Neural crest cell (in vitro differentiated cells): ENCODE data around the gene PJA2. TPM values are rescaled to one million over a fixed set of nuclear protein-coding genes. Genes with fewer than 3 reads are reported as not detected.
A peak's percentile ranks its signal among the peaks of the same experiment; 100 is the strongest.

Experiments used
- DNase-seq: peaks from one replicate; pipeline ENCODE4 v3.0.0; 2021; ENCODE audit warnings: low read depth, mixed read lengths, low spot score
- H3K27ac Mint-ChIP-seq: one replicate; pipeline ENCODE4 v1.8.0; 2021; ENCODE audit warnings: mild to moderate bottlenecking, mixed read lengths; ENCODE audit not compliant: unreplicated experiment
- H3K27me3 Mint-ChIP-seq: 2 replicates; pipeline ENCODE4 v1.8.0; 2021; ENCODE audit warnings: low read depth, mild to moderate bottlenecking, mixed read lengths
- H3K36me3 Mint-ChIP-seq: 2 replicates; pipeline ENCODE4 v1.8.0; 2021; ENCODE audit warnings: low read depth, mild to moderate bottlenecking, mixed read lengths
- H3K4me1 Mint-ChIP-seq: 2 replicates; pipeline ENCODE4 v1.8.0; 2021; ENCODE audit warnings: mixed read lengths
- H3K4me3 Mint-ChIP-seq: one replicate; pipeline ENCODE4 v1.8.0; 2021; ENCODE audit warnings: mild to moderate bottlenecking, mixed read lengths
- H3K9me3 Mint-ChIP-seq: 2 replicates; pipeline ENCODE4 v1.8.0; 2021; ENCODE audit warnings: mixed read lengths
- CTCF ChIP-seq: fragments of 200-600 bp; sonication (generic); conservative IDR thresholded peaks from 2 replicates; pipeline ENCODE4 v1.5.0; 2021; ENCODE audit warnings: antibody characterized with exemption, mild to moderate bottlenecking
- total RNA-seq: library from RNA; stranded (reverse); gene quantifications from 2 replicates; pipeline ENCODE4 v1.2.1, GENCODE V29; 2021

Gene PJA2
- total RNA-seq, 1 donor from 2014 or later, result 51.2 TPM

GRCh38 chr5:109411627-109412026, 1.9 kb upstream of the PJA2 start:
- H3K4me1 Mint-ChIP-seq, result peaks cover 52% of the 10 kb centered on the region
- peaks cover 10% of the 10 kb centered on the region for H3K9me3 Mint-ChIP-seq
- no peak overlapping the region for H3K27ac Mint-ChIP-seq
- no peaks in the 10 kb centered on the region for H3K27me3 Mint-ChIP-seq
- no peak for TF ChIP-seq CTCF
- H3K36me3 Mint-ChIP-seq, result peaks cover 14% of the 10 kb centered on the region
- H3K4me3 Mint-ChIP-seq, result peak overlapping the region; percentile 92
- no peak for DNase-seq

GRCh38 chr5:109411149-109411514, 1.4 kb upstream of the PJA2 start:
- H3K36me3 Mint-ChIP-seq, result peaks cover 12% of the 10 kb centered on the region
- peak overlapping the region; percentile 92 for H3K4me3 Mint-ChIP-seq
- peak overlapping the region; percentile 93 for H3K27ac Mint-ChIP-seq
- peaks cover 54% of the 10 kb centered on the region for H3K4me1 Mint-ChIP-seq
- no peak for TF ChIP-seq CTCF
- no peak for DNase-seq
- peaks cover 10% of the 10 kb centered on the region for H3K9me3 Mint-ChIP-seq
- no peaks in the 10 kb centered on the region for H3K27me3 Mint-ChIP-seq

GRCh38 chr5:109410389-109411148, 795 bp upstream of the PJA2 start:
- peaks cover 6% of the 10 kb centered on the region for H3K36me3 Mint-ChIP-seq
- TF ChIP-seq CTCF, result no peak
- H3K4me1 Mint-ChIP-seq, result peaks cover 55% of the 10 kb centered on the region
- H3K27ac Mint-ChIP-seq, result peak overlapping the region; percentile 93
- H3K4me3 Mint-ChIP-seq, result peak overlapping the region; percentile 92
- H3K27me3 Mint-ChIP-seq, result no peaks in the 10 kb centered on the region
- peaks cover 5% of the 10 kb centered on the region for H3K9me3 Mint-ChIP-seq
- DNase-seq, result peak; percentile 69

- H3K27me3 Mint-ChIP-seq, result no peaks in the 10 kb centered on the region
- TF ChIP-seq CTCF, result no peak
- peak; percentile 34 for DNase-seq
- H3K4me1 Mint-ChIP-seq, result peaks cover 56% of the 10 kb centered on the region
- H3K9me3 Mint-ChIP-seq, result peaks cover 2% of the 10 kb centered on the region
- peaks cover 3% of the 10 kb centered on the region for H3K36me3 Mint-ChIP-seq
- H3K4me3 Mint-ChIP-seq, result peak overlapping the region; percentile 92
- peak overlapping the region; percentile 99 for H3K27ac Mint-ChIP-seq
These were observed 557 bp downstream of the PJA2 start for GRCh38 chr5:109408991-109409843.

- H3K36me3 Mint-ChIP-seq, result peaks cover under 1% of the 10 kb centered on the region
- no peaks in the 10 kb centered on the region for H3K9me3 Mint-ChIP-seq
- peak overlapping the region; percentile 92 for H3K4me3 Mint-ChIP-seq
- H3K4me1 Mint-ChIP-seq, result peaks cover 43% of the 10 kb centered on the region
- no peak for DNase-seq
- TF ChIP-seq CTCF, result no peak
- no peak overlapping the region for H3K27ac Mint-ChIP-seq
- no peaks in the 10 kb centered on the region for H3K27me3 Mint-ChIP-seq
These were observed 1.9 kb downstream of the PJA2 start for GRCh38 chr5:109407913-109408312.
